Keratinocyte (primary cell): Measurements from ENCODE around the gene EFCAB6. TPM values are rescaled to one million over a fixed set of nuclear protein-coding genes. Genes with fewer than 3 reads are reported as not detected.

Source experiments
- DNase-seq: peaks from one replicate; pipeline ENCODE4 v3.0.0-alpha.2; 2011; ENCODE audit warnings: low read depth, missing footprints, low spot score
- FAIRE-seq: peaks from 2 replicates; lab custom pipeline; 2011; peaks lifted over from hg19 to GRCh38; lab: Jason Lieb, UNC
- H2AFZ ChIP-seq: 2 replicates; pipeline ENCODE4 v1.6.0; 2012; ENCODE audit warnings: low read length, control low read depth, inconsistent platforms; ENCODE audit not compliant: control insufficient read depth
- H3K27ac ChIP-seq: 2 replicates; pipeline ENCODE4 v1.5.1; 2011; ENCODE audit warnings: low read length; ENCODE audit not compliant: control insufficient read depth, insufficient read depth
- H3K27me3 ChIP-seq: 3 replicates; pipeline ENCODE4 v1.6.0; 2011; ENCODE audit warnings: low read length; ENCODE audit not compliant: control insufficient read depth, insufficient read depth; ENCODE audit errors: extremely low read depth
- H3K36me3 ChIP-seq, 2 experiments: 2 replicates in 1 of 2; 3 replicates in 1 of 2; pipeline ENCODE4 v1.5.1; 2011; ENCODE audit warnings: low read length in 2 of 2, mild to moderate bottlenecking in 1 of 2; ENCODE audit not compliant: control insufficient read depth in 2 of 2, insufficient read depth in 2 of 2; ENCODE audit errors: extremely low read depth in 1 of 2
- H3K4me1 ChIP-seq: 3 replicates; pipeline ENCODE4 v1.5.1; 2011; ENCODE audit warnings: low read length; ENCODE audit not compliant: control insufficient read depth, insufficient read depth; ENCODE audit errors: extremely low read depth
- H3K4me2 ChIP-seq: 3 replicates; pipeline ENCODE4 v1.6.0; 2011; ENCODE audit warnings: low read depth, low read length; ENCODE audit not compliant: control insufficient read depth, insufficient read depth; ENCODE audit errors: extremely low read depth
- H3K4me3 ChIP-seq, 3 experiments: fragments of 200-600 bp in 1 of 3; sonication (generic) in 1 of 3; 2 replicates in 2 of 3; 3 replicates in 1 of 3; pipeline ENCODE4 v1.5.1; 2011 to 2016; ENCODE audit warnings: low read length in 3 of 3, mild to moderate bottlenecking in 3 of 3, control low read depth in 2 of 3, inconsistent platforms in 1 of 3, low read depth in 1 of 3, mixed read lengths in 1 of 3, mixed run types in 1 of 3, moderate library complexity in 1 of 3; ENCODE audit not compliant: control insufficient read depth in 2 of 3, insufficient read depth in 2 of 3; ENCODE audit errors: extremely low read depth in 1 of 3
- H3K79me2 ChIP-seq: 2 replicates; pipeline ENCODE4 v1.6.0; 2012; ENCODE audit warnings: low read length; ENCODE audit not compliant: control insufficient read depth, insufficient read depth
- H3K9ac ChIP-seq: 3 replicates; pipeline ENCODE4 v1.6.0; 2011; ENCODE audit warnings: low read length; ENCODE audit not compliant: control insufficient read depth, insufficient read depth; ENCODE audit errors: extremely low read depth
- H3K9me1 ChIP-seq: 3 replicates; pipeline ENCODE4 v1.6.0; 2011; ENCODE audit warnings: low read length; ENCODE audit not compliant: control insufficient read depth, insufficient read depth; ENCODE audit errors: extremely low read depth
- H3K9me3 ChIP-seq: 2 replicates; pipeline ENCODE4 v1.5.1; 2012; ENCODE audit warnings: low read depth, low read length; ENCODE audit not compliant: control insufficient read depth
- H4K20me1 ChIP-seq: 3 replicates; pipeline ENCODE4 v1.6.0; 2011; ENCODE audit warnings: low read length; ENCODE audit not compliant: control insufficient read depth, insufficient read depth; ENCODE audit errors: extremely low read depth
- CTCF ChIP-seq, 3 experiments: IDR thresholded peaks in 1 of 3; conservative IDR thresholded peaks in 1 of 3; optimal IDR thresholded peaks in 1 of 3; 2 replicates in 2 of 3; 3 replicates in 1 of 3; pipeline versions ENCODE3 to v1.5.1; 2011; ENCODE audit warnings: low read length in 3 of 3, mild to moderate bottlenecking in 3 of 3, moderate library complexity in 2 of 3, control low read depth in 1 of 3, inconsistent platforms in 1 of 3; ENCODE audit not compliant: insufficient read depth in 2 of 3; ENCODE audit errors: extremely low read depth in 1 of 3
- EZH2 ChIP-seq: IDR thresholded peaks from one replicate; pipeline ENCODE4 v1.6.1; 2012; ENCODE audit warnings: inconsistent platforms, mild to moderate bottlenecking, low read length, moderate library complexity
- dilution Hi-C: fragments of 300-500 bp; cut with MboI; formaldehyde crosslinking; loops from one replicate; pipeline ENCODE4 v1.7.0; 2020; ENCODE audit warnings: low sequenced_read_pairs; ENCODE audit not compliant: extremely low pct_ligation_motif_present
- polyA plus RNA-seq, 5 experiments: library from polyadenylated mRNA; depleted of rRNA in 3 of 5; stranded (reverse) in 3 of 5; stranded (forward) in 1 of 5; unstranded in 1 of 5; fragments of >200 nt; gene quantifications; 1 replicate in 1 of 5; 2 replicates in 3 of 5; 3 replicates in 1 of 5; pipeline versions ENCODE4 v1.2.1 to v1.2.3, GENCODE V29; 2011 to 2012; ENCODE audit warnings: missing spikeins in 2 of 5, low read depth in 1 of 5, low replicate concordance in 1 of 5

The EFCAB6 gene
- polyA plus RNA-seq, 1 donor (not counting 4 experiments of a cell fraction or from before 2014, with no cell fraction given), result 0.18 TPM

GRCh38 chr22:43823911-43824665, 12.0 kb upstream of the EFCAB6 start:
- H3K9me3 ChIP-seq, result no peaks in the 10 kb centered on the region
- no peak overlapping the region for H3K27ac ChIP-seq
- FAIRE-seq (no peak), DNase-seq (no peak)
- peaks cover 11% of the 10 kb centered on the region for H3K4me1 ChIP-seq
- H3K36me3 ChIP-seq, result no peaks in the 10 kb centered on the region
- TF ChIP-seq EZH2 (no peak), CTCF (optimal IDR thresholded peaks at IDR 0.05 in 1 of 3, IDR thresholded peaks at IDR 0.05 in 1 of 3, conservative IDR thresholded peaks at IDR 0.05 in 1 of 3; ENCODE audit: extremely low read depth in 1 of 3, insufficient read depth in 2 of 3, low read length in 3 of 3) (no peak)
- peaks cover 9% of the 10 kb centered on the region for H3K27me3 ChIP-seq
- H4K20me1 ChIP-seq, result no peaks in the 10 kb centered on the region
- H3K9ac ChIP-seq, result no peak overlapping the region
- dilution Hi-C loops, result no loop called here
- H3K4me3 ChIP-seq, result no peak overlapping the region
- no peaks in the 10 kb centered on the region for H3K79me2 ChIP-seq
- no peak overlapping the region for H3K4me2 ChIP-seq
- H2AFZ ChIP-seq, result no peak overlapping the region
- no peaks in the 10 kb centered on the region for H3K9me1 ChIP-seq

DNA sequence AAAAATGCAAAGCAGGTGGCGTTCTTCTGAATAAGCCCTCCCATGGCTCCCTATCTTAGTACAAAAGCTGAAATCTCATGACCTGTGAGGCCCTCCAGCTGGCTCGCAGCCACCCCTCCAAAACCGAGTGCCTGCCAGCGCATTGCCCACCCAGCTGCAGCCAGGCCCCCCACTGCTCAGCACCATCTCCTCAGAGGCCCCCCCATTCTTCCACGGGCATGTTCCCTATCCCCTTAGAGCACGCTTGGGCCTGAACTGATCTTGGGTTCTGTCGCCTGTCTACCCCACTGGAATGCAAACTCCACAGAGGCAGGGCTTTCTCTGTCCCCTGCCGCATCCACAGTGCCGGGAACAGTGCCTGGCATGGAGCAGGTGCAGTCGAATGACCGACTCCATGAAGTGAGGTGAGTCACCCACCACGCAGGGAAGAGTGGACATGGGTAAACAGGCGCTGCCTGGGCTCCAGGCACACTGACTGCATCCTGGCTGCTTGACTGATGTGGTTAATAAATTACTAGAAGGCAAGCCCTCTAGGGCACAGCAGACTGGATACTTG, 11.3 kb upstream of the EFCAB6 start:
- no peaks in the 10 kb centered on the region for H4K20me1 ChIP-seq
- H3K36me3 ChIP-seq, result no peaks in the 10 kb centered on the region
- peaks cover 9% of the 10 kb centered on the region for H3K27me3 ChIP-seq
- TF ChIP-seq CTCF (optimal IDR thresholded peaks at IDR 0.05 in 1 of 3, IDR thresholded peaks at IDR 0.05 in 1 of 3, conservative IDR thresholded peaks at IDR 0.05 in 1 of 3; ENCODE audit: extremely low read depth in 1 of 3, insufficient read depth in 2 of 3, low read length in 3 of 3) (no peak), EZH2 (no peak)
- no peak overlapping the region for H3K4me2 ChIP-seq
- H3K79me2 ChIP-seq, result no peaks in the 10 kb centered on the region
- no peaks in the 10 kb centered on the region for H3K9me1 ChIP-seq
- H3K9ac ChIP-seq, result no peak overlapping the region
- no peak overlapping the region for H2AFZ ChIP-seq
- FAIRE-seq (no peak), DNase-seq (no peak)
- no peak overlapping the region for H3K4me3 ChIP-seq
- dilution Hi-C loops, result no loop called here
- no peak overlapping the region for H3K27ac ChIP-seq
- peaks cover 11% of the 10 kb centered on the region for H3K4me1 ChIP-seq
- no peaks in the 10 kb centered on the region for H3K9me3 ChIP-seq
